Bone marrow (tissue), 2 donors: Measurements from ENCODE around the gene DGCR6L.
"Not testable (repeated sequence)": the region's sequence is repeated elsewhere in the genome, so short reads cannot be mapped to it uniquely, and the experiment has no call there.

ENCODE experiments used
- DNase-seq, 2 donors: peaks; one replicate each; lab custom pipeline; 2025; lab: John Stamatoyannopoulos, UW

DGCR6L gene

GRCh38 chr22:20275325-20275724 is 44.5 kb downstream of the DGCR6L start:
- DNase-seq = not testable (repeated sequence)

GRCh38 chr22:20274374-20274773 is 45.5 kb downstream of the DGCR6L start:
- DNase-seq = not testable (repeated sequence)

- no peak for DNase-seq
These were observed 46.1 kb downstream of the DGCR6L start for GRCh38 chr22:20273758-20274181.

- DNase-seq = no peak
These were observed 47.2 kb downstream of the DGCR6L start for GRCh38 chr22:20272700-20273099.

GRCh38 chr22:20272174-20272573 is 47.7 kb downstream of the DGCR6L start:
- DNase-seq = no peak

DNA sequence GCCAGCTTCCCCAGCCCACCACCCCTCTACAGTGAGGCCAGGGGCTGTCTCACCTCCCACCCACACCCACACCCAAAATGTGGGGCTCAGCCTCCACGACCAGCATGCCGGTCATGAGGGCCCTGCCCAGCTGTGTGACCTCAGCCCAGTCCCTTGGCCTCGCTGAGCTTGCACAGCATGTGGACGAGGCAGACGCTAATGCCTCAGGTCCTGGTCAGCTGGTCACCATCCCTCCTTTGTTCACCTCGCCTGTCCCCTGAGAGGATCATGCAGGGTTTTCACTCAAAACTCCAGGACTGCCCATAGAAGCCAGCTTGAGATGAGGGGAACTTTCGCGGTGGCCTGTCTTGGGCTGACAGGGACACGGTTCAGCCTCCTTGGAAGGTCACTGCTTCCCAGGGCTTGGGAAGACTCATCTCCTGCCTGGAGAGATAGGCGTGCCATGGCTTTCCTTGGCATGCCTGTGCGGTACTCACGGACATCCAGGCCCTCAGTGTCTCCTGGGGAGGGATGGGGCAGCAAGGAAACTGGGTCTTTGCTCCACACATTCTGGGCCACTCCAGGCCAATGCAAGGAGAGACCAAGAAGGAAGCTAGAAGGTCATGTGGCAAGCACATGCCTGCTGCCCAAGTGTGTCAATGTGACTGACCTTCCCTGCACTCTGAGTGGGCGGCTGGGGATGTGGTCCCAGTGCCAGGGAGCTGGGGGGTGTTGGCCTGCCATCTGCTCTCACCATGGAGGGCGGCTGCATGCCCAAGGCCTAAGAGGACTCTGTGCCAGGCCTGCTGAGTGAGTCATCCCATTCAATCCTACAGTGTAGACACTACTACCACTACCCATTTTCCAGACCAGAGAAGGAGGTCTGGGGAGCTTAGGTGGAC is 48.5 kb downstream of the DGCR6L start:
- no peak for DNase-seq

DNA sequence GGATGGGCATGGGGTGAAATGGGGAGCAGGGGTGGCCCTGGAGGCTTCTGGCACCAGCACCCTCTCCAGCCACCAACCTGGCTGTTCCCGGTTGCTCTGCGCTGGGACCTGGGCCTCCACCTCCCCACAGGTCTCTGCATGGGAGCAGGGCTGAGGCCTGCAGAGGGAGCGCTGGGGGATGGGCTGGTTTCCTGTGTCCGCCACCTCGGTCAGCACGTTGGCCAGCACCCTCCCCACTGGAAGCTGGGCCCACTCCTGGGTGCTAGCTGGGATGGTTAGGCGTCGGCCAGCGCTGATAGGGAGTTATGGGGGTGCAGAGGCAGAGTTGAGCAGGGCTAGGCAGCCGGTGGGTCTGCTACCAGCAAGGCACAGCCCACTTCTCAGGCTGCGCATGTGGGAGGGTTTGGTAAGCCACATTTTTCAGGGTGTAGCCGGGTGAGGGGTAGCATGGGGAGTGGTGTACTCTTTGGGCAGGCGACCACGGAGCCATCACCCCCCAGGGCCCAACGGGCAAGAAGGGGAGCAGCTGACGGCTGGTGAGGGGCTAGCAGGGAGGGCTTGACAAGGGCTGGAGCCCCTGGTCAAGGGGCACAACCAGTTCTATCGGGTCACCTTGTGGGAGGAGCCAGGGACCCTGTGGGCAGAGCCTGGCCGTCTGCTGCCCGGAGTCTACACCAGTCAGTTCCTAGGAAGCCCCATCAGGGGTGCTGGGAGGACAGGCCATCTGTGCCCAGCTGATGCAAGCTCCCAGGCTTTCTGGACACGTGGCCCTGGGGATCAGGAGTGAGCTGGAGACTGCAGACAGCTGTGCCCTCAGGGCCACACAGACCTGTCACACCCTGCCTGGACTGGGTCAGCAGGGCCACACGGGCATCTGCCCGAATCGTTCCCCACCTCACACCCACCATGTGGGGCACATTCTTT is 49.4 kb downstream of the DGCR6L start:
- DNase-seq = not testable (repeated sequence)

DNA sequence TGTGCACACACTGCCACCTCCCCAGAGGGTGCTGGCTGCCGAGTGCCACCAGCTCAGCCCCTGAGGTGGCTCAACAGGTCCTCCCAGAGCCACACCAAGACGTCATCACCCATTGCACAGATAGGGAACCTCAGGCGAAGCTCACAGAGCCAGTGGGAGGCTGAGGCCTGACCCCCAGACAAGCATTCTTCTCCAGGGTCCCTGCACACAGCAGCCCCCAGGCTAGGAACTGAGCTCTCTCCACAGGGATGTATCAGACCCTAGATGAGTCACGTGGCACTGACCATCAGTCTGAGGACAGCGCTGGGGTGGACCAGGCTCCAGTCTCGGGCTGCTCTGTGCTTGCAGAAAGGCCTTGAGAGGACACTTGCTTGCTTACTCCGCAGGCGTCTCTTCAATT is 50.2 kb downstream of the DGCR6L start:
- DNase-seq = not testable (repeated sequence)

- not testable (repeated sequence) for DNase-seq
These were observed 50.7 kb downstream of the DGCR6L start for GRCh38 chr22:20269201-20269600.

DNA sequence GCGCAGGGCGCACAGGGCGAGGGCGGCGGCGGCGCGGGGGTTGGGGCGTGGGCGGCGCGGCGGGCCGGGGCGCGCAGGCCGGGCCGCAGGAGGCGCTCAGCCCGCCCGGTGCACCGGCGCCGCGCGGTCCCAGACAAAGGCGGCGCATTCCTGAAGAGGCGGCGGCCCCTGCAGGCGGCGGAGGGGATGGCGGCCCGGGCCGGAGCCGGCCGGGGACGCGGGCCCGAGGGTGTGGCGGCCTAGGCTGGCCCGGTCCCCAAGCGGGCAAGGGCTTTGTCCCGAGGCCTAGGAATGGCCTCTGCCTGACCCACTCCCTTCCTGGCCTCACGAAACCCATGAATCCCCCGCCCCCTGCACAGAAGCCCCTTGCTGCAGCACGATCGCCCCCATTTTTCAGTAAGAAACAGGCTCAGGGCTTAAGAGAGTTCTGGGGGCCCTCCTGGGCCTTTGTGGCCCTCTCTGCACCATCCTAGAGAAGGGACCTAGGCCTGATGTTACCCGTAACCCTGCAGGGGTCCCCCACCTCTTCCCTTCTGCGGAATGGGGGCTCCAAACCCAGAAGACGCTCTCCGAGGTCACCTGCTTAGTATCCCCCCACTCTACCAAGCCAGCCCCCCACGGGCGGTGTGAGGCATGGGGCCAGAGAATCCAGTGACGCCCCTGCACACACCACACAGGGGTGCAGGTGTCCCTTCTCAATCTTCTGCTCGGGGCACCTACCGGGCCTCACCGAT is 51.4 kb downstream of the DGCR6L start, which contains the start of gene RTN4R:
RTN4R (minus strand) TSS at position 40 of the 734 bp plus-strand sequence. CDS start 226 bp downstream, outside the sequence.
- peak; percentile 4 to 31 for DNase-seq

GRCh38 chr22:20267441-20268278 is 52.2 kb downstream of the DGCR6L start:
- DNase-seq = no peak

- not testable (repeated sequence) for DNase-seq
These were observed 53.0 kb downstream of the DGCR6L start for GRCh38 chr22:20266667-20267440.

DNA sequence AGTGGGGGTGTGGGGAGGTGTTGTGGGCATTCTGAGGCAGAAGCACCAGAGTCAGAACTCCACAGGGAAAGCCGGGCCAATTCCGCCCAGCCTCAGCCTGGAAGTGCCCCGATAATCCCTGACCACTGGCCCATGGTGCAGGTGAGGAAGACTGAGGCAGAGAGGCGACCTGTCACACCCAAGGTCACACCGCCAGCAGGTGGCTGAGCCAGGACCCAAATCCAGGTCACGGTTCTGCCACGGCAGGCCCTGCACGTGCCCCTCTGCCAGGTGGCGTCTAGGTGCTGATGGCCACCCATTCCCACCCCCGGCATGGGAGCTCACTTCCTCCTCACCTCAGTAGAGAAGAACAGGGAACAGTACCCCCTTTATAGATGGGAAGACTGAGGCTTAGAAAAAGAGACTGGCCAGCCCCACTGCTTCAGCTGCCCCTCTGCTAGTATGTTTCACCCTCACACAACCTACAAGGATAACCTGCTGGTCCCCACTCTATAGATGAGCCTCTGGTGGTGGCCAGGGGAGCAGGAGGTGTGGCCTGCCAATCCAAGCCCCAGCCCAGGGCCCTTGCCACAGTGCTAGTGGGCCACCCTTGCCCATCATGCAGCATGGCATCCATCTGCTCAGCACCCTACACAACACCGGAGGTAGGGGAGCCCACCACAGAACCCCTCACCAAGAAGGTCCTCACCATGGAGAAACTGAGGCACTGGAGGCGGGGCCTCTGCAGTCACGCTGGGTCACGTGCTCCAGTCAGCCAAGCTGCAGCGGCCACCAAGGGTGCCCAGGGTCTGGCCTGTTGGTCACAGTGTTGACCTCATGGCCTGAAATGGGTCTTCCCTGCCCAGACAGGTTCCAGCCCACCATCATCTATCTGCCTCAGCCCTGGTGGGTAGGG is 53.8 kb downstream of the DGCR6L start:
- DNase-seq = not testable (repeated sequence)

DNA sequence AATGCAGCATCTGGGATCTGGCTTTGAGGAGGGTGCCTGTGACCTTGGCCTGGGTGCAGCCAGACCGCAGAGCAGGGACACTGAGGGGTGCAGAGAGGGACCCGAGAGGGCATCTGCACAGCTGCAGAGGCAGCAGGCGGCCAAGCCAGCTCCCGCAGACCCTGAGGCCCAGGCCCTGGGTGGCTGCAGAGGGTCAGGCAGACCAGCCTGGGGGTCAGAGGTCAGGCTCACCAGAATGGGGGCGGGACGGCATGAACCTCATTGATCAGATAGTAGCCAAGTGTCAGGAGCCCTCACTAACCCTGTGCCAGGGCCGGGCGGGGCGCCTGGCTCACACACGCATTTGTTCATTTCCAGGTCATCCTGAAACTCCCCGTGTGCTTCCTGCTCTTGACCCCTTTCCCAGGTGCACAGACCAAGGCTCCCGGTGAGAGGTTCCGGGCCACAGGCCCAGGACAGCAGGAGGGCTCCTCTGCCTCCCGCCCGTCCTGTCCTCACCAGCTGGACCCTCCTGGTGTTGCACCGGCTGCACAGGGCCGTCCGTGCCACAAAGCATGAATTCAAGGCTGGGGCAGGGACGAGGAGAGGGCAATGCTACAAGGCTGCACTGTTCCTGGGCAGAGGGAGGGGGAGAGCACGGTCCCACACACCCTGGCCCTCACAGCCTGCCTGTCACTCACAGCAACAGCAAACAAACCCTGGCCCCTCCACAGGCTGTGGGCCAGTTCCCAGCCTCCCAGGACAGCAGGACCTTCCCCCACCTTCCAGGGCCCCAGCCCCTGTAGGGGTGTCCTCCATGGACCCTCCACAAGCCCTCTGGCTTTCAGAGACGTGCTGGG is 55.0 kb downstream of the DGCR6L start:
- no peak for DNase-seq
